ENCODE measurements around the gene ZDBF2.

GRCh38 chr2:206274434-206275311, at the start of gene ZDBF2:
- TF ChIP-seq CTCF (IDR thresholded peaks at IDR 0.05; ENCODE audit: insufficient read depth, low read depth, low read length) (no peak), EZH2 (IDR thresholded peaks at IDR 0.05; ENCODE audit: insufficient read depth, low read length) (no peak)

Data from astrocyte (in vitro differentiated cells and primary cell).